Left ventricle myocardium inferior (tissue), 1 donor: Measurements from ENCODE around the gene MNDA. TPM values are rescaled to one million over a fixed set of nuclear protein-coding genes. Genes with fewer than 3 reads are reported as not detected.

Experiments
- DNase-seq: peaks from one replicate; pipeline ENCODE4 v3.0.0-alpha.2; 2020
- H3K27ac ChIP-seq: fragments of 200-600 bp; replicated peaks from 2 replicates; pipeline ENCODE4 v1.8.0; 2021
- H3K27me3 ChIP-seq: fragments of 200-600 bp; 2 replicates; pipeline ENCODE4 v1.8.0; 2021; ENCODE audit warnings: low read depth
- H3K36me3 ChIP-seq: fragments of 200-600 bp; 2 replicates; pipeline ENCODE4 v1.8.0; 2021
- H3K4me1 ChIP-seq: fragments of 200-600 bp; 2 replicates; pipeline ENCODE4 v1.8.0; 2021
- H3K4me3 ChIP-seq: fragments of 200-600 bp; 2 replicates; pipeline ENCODE4 v1.8.0; 2021; ENCODE audit warnings: mild to moderate bottlenecking, moderate library complexity
- H3K9me3 ChIP-seq: fragments of 200-600 bp; replicated peaks from 2 replicates; pipeline ENCODE4 v1.8.0; 2021
- intact Hi-C: fragments of 100-400 bp; cut with micrococcal nuclease; formaldehyde crosslinking; loops from one replicate; pipeline ENCODE4 v1.11.0; 2022
- total RNA-seq: library from RNA; stranded (reverse); fragmentation: NEBNext Ultra II Directional; extraction: Animal tissue kit (Norgen Biotek cat#: 25700); gene quantifications from one replicate; pipeline ENCODE4 v1.2.1, GENCODE V29; 2021
- TF ChIP-seq, protein P1 (sequence below): fragments of 200-600 bp; IDR thresholded peaks from 2 replicates; pipeline ENCODE4 v1.8.0; 2021; ENCODE audit warnings: antibody characterized with exemption, mild to moderate bottlenecking, borderline replicate concordance
- donor health status: DM: no; HTN: yes; CAD: no; lungs with severe emphysema.

Gene MNDA
- total RNA-seq, 1 donor from 2014 or later, result 2.7 TPM

DNA sequence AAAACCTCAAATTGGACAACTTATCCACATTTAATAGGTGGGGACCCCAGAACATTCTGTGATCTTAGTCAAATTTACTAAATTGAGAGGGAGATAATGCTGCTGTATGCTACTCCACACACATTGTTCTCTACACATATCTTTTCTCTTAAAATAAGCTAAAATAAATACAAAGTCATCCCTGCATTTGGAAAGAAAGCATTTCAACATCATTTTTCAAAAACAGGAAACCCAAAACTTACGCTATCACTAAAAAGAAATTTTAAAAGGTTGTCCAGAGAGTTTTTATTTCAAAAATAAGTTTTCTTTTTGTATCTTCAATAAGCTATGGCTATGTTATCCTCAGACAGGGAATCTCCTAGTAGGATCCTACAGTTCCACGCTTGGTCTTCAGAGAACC lies 30.6 kb upstream of the MNDA start:
- no peak for DNase-seq
- Histone ChIP-seq H3K36me3 (no peaks in the 10 kb centered on the region), H3K9me3 (no peaks in the 10 kb centered on the region), H3K4me3 (no peak overlapping the region), H3K4me1 (no peaks in the 10 kb centered on the region), H3K27me3 (no peaks in the 10 kb centered on the region), H3K27ac (no peak overlapping the region)
- TF ChIP-seq, protein P1, sequence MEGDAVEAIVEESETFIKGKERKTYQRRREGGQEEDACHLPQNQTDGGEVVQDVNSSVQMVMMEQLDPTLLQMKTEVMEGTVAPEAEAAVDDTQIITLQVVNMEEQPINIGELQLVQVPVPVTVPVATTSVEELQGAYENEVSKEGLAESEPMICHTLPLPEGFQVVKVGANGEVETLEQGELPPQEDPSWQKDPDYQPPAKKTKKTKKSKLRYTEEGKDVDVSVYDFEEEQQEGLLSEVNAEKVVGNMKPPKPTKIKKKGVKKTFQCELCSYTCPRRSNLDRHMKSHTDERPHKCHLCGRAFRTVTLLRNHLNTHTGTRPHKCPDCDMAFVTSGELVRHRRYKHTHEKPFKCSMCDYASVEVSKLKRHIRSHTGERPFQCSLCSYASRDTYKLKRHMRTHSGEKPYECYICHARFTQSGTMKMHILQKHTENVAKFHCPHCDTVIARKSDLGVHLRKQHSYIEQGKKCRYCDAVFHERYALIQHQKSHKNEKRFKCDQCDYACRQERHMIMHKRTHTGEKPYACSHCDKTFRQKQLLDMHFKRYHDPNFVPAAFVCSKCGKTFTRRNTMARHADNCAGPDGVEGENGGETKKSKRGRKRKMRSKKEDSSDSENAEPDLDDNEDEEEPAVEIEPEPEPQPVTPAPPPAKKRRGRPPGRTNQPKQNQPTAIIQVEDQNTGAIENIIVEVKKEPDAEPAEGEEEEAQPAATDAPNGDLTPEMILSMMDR, result no peak
- intact Hi-C loops, result no loop called here

DNA sequence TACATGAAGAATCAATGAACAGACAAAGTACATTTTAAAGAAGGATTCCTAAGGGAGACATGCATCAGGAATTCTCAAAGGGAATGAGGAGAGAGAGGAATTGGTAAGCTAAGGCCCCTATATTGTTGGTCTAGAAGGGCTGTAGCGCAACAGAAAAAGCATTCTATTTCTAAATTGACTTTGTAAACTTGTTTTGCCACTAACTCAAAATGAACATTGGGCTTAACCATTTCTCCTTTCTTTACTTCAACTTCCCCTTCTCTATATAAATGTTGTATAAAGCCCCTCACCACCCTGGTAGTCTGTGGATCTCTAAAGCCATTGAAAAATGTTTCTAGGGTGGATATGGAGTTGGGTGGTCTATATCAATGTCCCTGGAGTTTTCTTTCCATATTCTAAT lies 29.8 kb upstream of the MNDA start:
- intact Hi-C loops, result no loop called here
- H3K4me3 ChIP-seq, result no peak overlapping the region
- no peaks in the 10 kb centered on the region for H3K4me1 ChIP-seq
- no peaks in the 10 kb centered on the region for H3K27me3 ChIP-seq
- H3K36me3 ChIP-seq, result no peaks in the 10 kb centered on the region
- TF ChIP-seq, protein P1, result no peak
- no peak for DNase-seq
- H3K27ac ChIP-seq, result no peak overlapping the region
- no peaks in the 10 kb centered on the region for H3K9me3 ChIP-seq

DNA sequence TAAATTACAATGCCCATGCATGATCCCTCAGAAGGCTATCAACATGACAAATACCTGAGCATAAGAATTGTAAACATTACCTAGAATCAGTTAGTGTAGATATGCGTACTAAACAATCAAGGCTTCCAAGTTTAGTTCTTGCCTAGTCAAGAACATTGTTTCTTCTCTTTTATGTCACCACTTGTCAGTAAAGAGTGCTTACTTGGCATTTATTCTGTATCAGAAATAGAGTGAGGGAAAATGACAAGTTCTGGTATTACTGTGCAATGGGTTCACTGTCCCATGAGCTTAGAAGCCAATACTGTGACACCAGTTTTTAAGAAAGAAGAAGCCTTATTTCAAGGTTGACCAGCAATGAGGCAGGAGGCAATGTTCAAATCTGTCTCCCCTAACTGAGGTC lies 27.5 kb upstream of the MNDA start:
- no peaks in the 10 kb centered on the region for H3K9me3 ChIP-seq
- no peak overlapping the region for H3K4me3 ChIP-seq
- TF ChIP-seq, protein P1, result no peak
- H3K36me3 ChIP-seq, result no peaks in the 10 kb centered on the region
- DNase-seq, result no peak
- no peaks in the 10 kb centered on the region for H3K27me3 ChIP-seq
- no peak overlapping the region for H3K27ac ChIP-seq
- no peaks in the 10 kb centered on the region for H3K4me1 ChIP-seq
- intact Hi-C loops, result no loop called here

DNA sequence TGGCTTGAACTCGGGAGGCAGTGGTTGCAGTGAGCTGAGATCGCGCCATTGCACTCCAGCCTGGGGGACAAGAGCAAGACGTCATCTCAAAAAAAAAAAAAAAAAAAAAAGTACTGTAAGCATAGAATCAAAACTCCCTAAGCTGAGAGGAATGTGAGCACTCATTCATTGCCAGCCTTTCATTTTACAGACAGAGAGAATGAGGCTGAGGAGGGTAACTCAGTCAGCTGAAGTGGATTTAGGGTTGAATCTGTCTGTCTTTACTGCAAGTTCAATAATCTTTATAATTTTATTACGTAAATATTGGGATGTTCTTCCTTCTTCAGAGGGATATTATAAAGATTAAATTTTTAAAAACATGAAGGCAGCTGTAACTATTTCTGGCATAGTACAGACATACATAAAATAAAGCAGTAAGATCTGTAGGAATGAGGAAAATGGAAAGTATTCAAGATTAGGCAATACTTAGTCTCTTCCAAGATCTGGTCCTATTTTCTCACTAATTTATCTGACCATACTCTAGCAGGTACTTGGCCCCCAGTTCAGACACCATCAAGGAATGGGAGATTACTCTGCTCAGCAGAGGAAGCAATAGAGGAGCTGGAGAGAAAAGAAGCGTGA lies 24.1 kb upstream of the MNDA start:
- Histone ChIP-seq H3K9me3 (no peaks in the 10 kb centered on the region), H3K4me1 (no peaks in the 10 kb centered on the region), H3K4me3 (no peak overlapping the region), H3K36me3 (no peaks in the 10 kb centered on the region), H3K27ac (no peak overlapping the region), H3K27me3 (no peaks in the 10 kb centered on the region)
- no peak for DNase-seq
- TF ChIP-seq, protein P1, result no peak
- intact Hi-C loops, result no loop called here

DNA sequence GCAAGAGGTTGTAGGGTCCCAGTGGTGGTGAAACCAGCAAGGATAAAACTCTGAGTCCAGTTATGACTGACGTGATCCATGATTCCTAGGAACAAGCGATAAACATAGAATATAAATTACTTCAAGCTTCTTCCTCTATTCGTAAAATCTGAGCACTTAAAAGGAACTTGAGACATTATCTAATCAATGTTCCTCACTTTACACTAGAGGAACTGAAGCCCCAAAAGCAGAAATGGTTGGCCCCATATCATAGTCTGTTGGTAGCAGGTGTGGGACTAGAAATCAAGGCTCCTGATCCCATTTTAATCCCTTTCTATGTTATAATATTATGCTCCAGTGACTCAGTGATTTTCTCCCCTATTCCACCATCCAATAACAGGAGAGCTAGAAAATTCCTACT lies 21.9 kb upstream of the MNDA start:
- DNase-seq, result no peak
- no peaks in the 10 kb centered on the region for H3K9me3 ChIP-seq
- TF ChIP-seq, protein P1, result no peak
- H3K27ac ChIP-seq, result peak overlapping the region; percentile 30
- no peaks in the 10 kb centered on the region for H3K4me1 ChIP-seq
- intact Hi-C loops, result no loop called here
- no peaks in the 10 kb centered on the region for H3K36me3 ChIP-seq
- no peaks in the 10 kb centered on the region for H3K27me3 ChIP-seq
- H3K4me3 ChIP-seq, result no peak overlapping the region
